ENCODE results near the gene RTP3.
A peak's percentile ranks its signal among the peaks of the same experiment; 100 is the strongest.

Gene RTP3

GRCh38 chr3:46469680-46470357 lies 28.0 kb upstream of the RTP3 start:
- no peak for DNase-seq

GRCh38 chr3:46470831-46471230 lies 26.9 kb upstream of the RTP3 start:
- DNase-seq: no peak

- DNase-seq: no peak
Measured at GRCh38 chr3:46471371-46471914, 26.3 kb upstream of the RTP3 start.

GRCh38 chr3:46472736-46473135 lies 25.0 kb upstream of the RTP3 start:
- DNase-seq: no peak

GRCh38 chr3:46477145-46477544 lies 20.6 kb upstream of the RTP3 start:
- no peak for DNase-seq

DNA sequence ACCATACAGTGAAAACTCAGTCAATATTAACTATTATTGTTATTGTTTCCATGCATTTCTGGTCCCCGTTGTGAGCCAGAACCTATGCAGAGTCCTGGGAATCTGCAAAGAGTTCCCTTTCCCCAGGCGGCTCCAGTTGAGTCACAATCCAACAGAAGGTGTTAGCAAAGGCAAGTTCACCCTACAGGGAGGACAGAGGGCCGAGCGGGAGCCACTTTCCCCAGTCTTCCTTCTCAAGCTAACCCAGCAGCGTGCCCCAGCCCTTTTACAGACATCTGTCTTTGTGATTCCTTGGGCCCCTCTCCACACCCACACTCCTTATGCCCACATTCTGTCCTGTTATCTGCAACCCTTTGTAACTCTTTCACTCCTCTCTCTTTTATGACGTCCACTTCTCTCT lies 20.0 kb upstream of the RTP3 start:
- no peak for DNase-seq

DNA sequence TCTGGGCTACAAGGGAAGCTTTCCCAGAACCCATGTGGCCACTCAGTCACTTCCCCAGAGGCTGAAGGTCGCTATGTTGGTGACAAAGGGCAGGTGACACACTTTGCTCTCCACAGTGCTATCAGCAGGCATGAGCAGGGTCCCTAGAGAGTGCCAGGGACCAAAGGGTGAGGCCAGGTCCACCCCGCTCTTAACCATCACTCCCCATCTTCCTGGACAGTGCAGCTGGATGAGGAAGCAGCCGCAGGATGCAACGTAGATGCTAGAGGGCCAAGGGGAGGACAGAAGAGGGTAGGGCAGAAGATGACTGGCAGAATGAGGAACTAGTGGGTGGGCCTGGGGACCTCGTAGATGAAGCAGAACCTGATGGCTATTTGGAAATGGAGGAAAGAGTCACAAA lies 19.4 kb upstream of the RTP3 start:
- no peak for DNase-seq

GRCh38 chr3:46479021-46479420 lies 18.8 kb upstream of the RTP3 start:
- DNase-seq: no peak

DNA sequence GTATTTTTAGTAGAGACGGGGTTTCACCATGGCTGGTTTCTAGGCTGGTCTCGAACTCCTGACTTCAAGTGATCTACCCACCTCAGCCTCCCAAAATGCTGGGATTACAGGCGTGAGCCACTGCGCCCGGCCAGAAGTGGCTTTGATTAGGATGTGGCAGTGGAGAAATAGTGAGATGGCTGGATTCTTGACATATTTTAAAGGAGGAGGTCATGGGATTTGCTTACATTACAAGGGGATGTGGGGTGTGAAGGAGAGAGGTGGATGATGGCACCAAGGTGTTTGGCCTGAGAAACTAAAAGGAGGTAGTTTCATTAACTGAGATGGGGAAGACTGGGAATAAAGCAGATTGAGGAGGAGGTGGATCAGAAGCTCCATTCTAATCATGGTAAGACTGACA lies 18.1 kb upstream of the RTP3 start:
- no peak for DNase-seq

DNA sequence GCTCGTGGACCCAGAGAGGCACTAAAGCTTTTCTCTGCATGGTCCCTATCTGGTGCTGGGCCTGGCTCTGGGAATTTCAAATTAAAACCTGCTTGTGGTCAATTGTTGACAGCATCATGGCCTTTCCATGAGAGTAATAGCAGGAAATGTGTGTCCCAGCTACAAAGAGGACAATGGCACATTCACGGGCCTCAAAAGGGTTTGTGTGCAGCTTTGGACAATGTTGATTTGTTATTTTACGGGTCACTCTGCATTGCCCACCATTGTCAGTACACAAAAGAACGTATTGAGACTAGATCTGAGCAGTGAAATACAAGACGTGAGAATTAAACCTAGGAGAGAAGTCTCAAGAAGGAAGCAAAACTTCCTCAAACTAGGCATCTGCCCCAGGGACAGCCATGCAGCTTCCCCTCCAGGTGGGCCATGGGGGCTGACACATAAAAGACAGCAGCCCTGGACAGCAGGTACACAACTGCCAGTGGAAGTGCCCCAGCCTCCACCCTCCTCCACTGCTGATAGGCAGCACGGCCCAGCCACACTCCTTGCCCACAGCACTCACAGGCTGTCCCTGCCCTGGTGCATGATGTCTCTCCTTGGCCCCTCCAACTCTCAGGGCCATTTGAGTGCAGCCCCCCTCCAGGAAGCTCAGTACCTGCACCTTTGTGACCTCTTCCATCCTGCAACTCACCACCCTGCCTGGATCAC lies 17.1 kb upstream of the RTP3 start:
- DNase-seq: no peak

DNA sequence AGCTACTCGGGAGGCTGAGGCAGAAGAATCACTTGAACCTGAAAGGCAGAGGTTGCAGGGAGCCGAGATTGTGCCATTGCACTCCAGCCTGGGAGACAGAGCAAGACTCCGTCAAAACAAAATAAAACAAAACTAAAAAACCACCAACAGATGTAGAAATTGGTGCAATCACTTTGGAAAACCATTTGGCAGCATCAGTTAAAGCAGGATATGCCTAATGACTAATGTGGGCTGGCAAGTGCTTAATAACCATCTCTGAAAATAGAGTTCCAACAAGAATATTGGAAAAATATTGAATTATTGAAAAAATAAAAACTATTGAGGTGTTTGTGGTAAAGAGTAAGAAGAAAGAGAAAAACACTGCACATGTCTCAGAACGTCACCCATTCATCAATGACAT lies 16.1 kb upstream of the RTP3 start:
- DNase-seq: no peak

GRCh38 chr3:46482632-46483350 lies 15.0 kb upstream of the RTP3 start:
- DNase-seq: peak; percentile 17

- DNase-seq: no peak
Measured at GRCh38 chr3:46483825-46484224, 14.0 kb upstream of the RTP3 start.

DNA sequence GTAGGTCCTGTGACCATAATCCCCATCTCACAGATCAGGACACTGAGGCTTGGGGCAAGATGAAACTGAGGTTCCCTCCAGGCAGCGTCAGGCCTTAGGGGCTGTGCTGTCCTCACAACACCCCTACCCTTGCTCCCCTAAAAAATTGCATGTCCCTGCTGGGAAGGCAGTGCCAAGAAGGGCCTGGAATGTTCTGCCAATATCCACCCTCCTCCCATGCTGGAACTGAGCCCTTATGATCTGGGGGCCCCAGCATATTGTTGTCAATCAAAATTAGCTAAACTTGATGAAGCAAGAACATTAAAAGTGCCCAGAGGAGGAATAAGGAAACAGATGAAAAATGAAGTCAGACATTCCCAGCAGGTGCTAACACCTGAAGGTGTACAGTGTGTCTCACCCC lies 13.4 kb upstream of the RTP3 start:
- DNase-seq: no peak

DNA sequence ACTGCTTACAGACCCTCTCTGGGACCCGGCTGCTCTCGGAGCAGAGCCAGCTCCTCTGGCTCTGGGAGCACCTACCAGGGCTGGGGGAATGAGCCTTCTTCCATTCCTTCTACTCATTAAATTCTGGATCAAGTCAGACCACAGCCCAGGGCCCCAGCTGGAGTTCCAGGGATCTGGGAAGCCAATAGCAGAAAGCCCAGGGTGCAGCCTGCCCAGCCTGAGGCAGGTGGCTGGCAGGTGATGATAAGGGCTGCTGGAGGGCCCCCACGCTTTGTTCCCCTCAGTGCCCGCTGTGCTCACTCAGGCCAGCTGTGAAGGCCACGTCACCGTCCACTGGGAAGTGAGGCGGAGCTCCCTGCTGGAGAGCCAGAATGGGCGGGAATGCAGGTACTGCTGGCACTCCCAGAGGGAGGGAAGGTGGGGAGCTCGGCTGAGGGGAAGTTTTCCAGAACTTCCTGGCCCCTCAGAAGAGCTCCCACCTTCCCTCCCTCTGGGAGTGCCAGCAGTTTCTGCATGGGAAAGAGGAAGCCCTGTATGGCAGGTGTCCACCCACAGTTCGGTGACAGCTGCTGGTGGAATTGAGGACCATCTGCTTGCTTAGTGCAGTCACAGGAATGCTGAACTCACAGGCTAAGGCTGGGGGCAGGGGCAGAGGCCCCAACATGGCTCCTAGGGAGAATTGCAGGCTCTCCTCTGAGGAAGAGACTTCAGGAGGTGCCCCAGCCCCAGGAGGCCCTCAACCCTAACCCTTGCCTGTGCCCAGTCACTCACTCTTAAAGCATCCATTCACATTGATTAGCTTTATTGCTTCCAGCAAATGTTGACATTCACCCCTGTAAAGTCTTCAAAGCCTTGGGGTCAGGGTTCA lies 12.6 kb upstream of the RTP3 start:
- DNase-seq: no peak

- DNase-seq: no peak
Measured at GRCh38 chr3:46485779-46486175, 12.0 kb upstream of the RTP3 start.

GRCh38 chr3:46488735-46489361 lies 8.9 kb upstream of the RTP3 start:
- peak; percentile 86 for DNase-seq

GRCh38 chr3:46489381-46489780 lies 8.4 kb upstream of the RTP3 start:
- no peak for DNase-seq

GRCh38 chr3:46489875-46490274 lies 7.9 kb upstream of the RTP3 start:
- no peak for DNase-seq

GRCh38 chr3:46490338-46491084 lies 7.3 kb upstream of the RTP3 start:
- no peak for DNase-seq
